ENCODE data around the gene TARP.
A peak's percentile ranks its signal among the peaks of the same experiment; 100 is the strongest.

TARP gene

DNA sequence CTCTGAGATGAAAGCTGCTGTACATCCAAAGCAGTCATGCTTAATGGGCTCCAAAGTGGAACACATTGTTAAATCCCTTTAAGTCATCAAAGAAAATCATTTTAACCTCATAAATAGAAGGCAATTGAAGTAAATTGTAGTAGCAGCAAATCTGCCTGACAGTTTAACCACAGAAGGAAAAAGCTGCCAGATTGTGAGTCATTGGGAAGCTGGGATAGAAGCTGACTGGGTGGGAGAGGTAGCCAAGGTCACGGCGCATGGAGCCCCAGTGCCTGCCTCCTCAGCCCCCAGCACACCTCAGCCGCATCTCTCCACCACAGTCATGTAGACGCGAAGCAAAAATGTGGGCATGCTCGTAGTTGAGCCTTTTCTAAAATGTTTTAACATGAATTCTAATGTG lies 44.0 kb downstream of the TARP start:
- no peak overlapping the region for H3K4me3 Mint-ChIP-seq
- no peak for DNase-seq
- no peaks in the 10 kb centered on the region for H3K9me3 Mint-ChIP-seq
- peaks cover 27% of the 10 kb centered on the region for H3K4me1 Mint-ChIP-seq (ENCODE audit: low read depth)
- H3K27ac Mint-ChIP-seq = no peak overlapping the region
- intact Hi-C loops (cut with micrococcal nuclease) = no loop called here
- no peaks in the 10 kb centered on the region for H3K27me3 Mint-ChIP-seq
- H3K36me3 Mint-ChIP-seq = peaks cover 17% of the 10 kb centered on the region
- ChIA-PET POLR2A (interaction anchor here (1.2 kb wide), 1 partner anchor 118 kb away, joined by 5 read pairs; no protein-coding TSS in a partner anchor), CTCF (interaction anchor here (1.0 to 2.8 kb wide), 4 partner anchors 12 to 139 kb away, joined by 3 to 19 read pairs (median 4); no protein-coding TSS in a partner anchor)

DNA sequence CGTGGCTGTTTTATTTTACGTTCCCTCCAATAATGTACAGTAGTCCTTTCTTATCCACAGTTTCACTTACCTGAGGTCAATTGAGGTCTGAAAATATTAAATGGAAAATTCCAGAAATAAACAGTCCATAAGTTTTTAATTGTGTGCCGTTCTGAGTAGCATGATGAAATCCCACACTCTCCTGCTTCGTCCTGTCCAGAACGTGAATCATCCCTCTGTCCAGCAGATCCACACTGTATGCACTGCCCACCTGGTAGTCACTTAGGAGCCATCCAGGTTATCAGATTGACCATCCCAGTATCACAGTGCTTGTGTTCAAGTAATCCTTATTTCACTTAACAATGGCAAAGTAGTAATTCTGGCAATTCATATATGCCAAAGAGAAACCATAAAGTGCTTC lies 49.0 kb downstream of the TARP start:
- H3K4me1 Mint-ChIP-seq (ENCODE audit: low read depth) = peaks cover 23% of the 10 kb centered on the region
- H3K27ac Mint-ChIP-seq = no peak overlapping the region
- no peak overlapping the region for H3K4me3 Mint-ChIP-seq
- H3K36me3 Mint-ChIP-seq = peaks cover 32% of the 10 kb centered on the region
- H3K9me3 Mint-ChIP-seq = no peaks in the 10 kb centered on the region
- no peaks in the 10 kb centered on the region for H3K27me3 Mint-ChIP-seq
- POLR2A ChIA-PET = no interaction called here
- DNase-seq = no peak
- intact Hi-C loops (cut with micrococcal nuclease) = no loop called here
- CTCF ChIA-PET = interaction anchor here (1.2 to 10.2 kb wide), 5 partner anchors 9 to 150 kb away, joined by 3 to 158 read pairs (median 27); no protein-coding TSS in a partner anchor

DNA sequence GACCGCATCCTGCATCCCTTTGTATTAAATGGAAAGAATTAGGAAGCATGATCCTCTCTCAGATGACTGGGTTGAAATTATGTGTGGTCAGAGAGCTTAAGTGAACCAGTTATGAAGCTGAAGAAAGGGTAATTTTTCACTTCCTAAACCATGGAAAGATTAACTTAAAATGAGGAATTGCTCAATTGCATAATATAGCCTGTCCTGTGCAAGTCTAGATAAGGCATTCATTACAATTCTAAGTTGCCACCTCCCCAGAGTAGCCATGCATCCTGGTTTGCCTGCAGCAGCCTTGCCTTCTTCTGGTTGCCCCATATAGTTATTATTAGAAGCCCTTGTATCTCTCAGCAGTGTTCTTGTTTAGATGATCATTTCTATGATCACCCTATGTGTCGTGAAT lies 50.1 kb downstream of the TARP start:
- ChIA-PET POLR2A (interaction anchor here (1.6 kb wide), 1 partner anchor 113 kb away, joined by 3 read pairs; no protein-coding TSS in a partner anchor), CTCF (interaction anchor here (0.6 to 10.2 kb wide), 21 partner anchors 8 to 306 kb away, joined by 3 to 233 read pairs (median 4); partner anchors contain the start of gene SFRP4)
- Mint-ChIP-seq H3K27me3 (no peaks in the 10 kb centered on the region), H3K27ac (no peak overlapping the region), H3K9me3 (no peaks in the 10 kb centered on the region), H3K36me3 (peaks cover 33% of the 10 kb centered on the region), H3K4me1 (ENCODE audit: low read depth) (peaks cover 24% of the 10 kb centered on the region), H3K4me3 (no peak overlapping the region)
- DNase-seq = no peak
- intact Hi-C loops (cut with micrococcal nuclease) = loop anchor here (2.0 kb wide), 2 partner anchors 45 to 307 kb away; partner anchors contain the start of genes SFRP4 and STARD3NL

DNA sequence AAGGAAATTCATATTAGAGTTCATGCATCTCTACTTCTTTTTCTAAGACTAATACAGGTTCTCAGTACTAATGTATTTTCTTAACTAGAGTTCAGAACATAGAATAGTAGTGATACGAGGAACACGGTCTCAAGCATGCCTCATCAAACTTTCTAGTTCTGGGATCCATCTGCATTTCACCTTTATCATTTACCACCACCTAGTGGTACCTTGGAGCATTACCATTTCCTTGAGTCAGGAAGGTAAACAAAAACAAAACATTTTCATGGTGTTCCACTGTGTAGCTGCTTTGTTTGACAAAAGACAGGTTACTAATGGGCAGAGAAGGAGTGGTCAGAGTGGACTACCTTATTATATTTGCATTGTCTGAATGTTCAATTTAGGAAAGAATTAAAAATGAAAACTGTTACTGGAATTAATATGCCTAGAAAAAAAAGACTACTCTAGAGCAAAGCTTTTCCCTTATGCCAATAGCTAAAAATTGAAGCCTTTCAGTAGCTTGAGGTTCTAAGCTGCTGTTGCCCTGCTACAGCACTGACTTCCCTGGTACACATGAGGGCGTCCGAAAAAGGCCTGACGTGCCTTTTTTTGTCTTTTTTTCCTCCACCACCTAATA lies 50.8 kb downstream of the TARP start:
- CTCF ChIA-PET = interaction anchor here (0.6 to 10.2 kb wide), 26 partner anchors 9 to 1835 kb away, joined by 3 to 233 read pairs (median 3); partner anchors contain the start of gene SFRP4
- H3K27me3 Mint-ChIP-seq = no peaks in the 10 kb centered on the region
- peaks cover 29% of the 10 kb centered on the region for H3K4me1 Mint-ChIP-seq (ENCODE audit: low read depth)
- POLR2A ChIA-PET = interaction anchor here (1.6 kb wide), 1 partner anchor 114 kb away, joined by 3 read pairs; no protein-coding TSS in a partner anchor
- H3K36me3 Mint-ChIP-seq = peaks cover 36% of the 10 kb centered on the region
- H3K27ac Mint-ChIP-seq = peak overlapping the region; percentile 31
- DNase-seq = no peak
- H3K4me3 Mint-ChIP-seq = no peak overlapping the region
- intact Hi-C loops (cut with micrococcal nuclease) = loop anchor here (1.0 to 2.0 kb wide), 3 partner anchors 44 to 306 kb away; partner anchors contain the start of genes SFRP4 and STARD3NL
- H3K9me3 Mint-ChIP-seq = no peaks in the 10 kb centered on the region

DNA sequence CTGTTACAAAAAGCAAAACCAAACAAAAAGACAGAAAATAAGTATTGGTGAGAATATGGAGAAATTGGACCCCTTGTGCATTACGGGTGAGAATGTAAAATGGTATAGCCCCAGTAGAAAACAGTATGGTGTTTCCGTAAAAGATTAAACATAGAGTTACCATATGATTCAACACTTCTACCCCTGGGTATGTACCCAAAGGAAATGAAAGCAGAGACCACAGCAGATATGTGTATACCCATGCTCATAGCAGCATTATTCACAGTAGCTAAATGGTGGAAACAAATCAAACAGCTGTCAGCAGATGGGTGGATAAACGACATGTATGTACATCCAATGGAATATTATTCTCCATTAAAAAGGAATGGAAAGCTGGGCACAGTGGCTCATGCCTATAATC lies 53.0 kb downstream of the TARP start:
- peak overlapping the region; percentile 2 for H3K27ac Mint-ChIP-seq

DNA sequence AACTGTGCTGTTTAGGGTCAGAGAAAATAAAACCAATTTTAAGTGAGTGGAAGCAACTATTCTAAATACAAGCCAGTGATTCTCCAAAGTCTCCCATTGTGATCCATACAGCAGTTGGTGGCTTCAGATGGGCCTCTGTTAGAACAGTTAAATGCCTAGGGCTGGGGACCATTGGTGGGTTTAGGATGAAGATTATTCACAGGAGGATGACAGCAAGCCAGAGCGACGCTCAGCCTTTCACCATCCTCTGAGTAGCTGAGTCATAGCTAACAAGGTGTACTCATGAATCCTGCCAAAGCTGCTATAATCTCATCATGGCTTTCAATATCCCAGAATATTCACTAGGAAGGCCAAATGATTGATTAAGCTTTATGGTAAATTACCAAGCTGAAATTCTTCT lies 55.8 kb downstream of the TARP start:
- no peaks in the 10 kb centered on the region for H3K27me3 Mint-ChIP-seq
- peaks cover 51% of the 10 kb centered on the region for H3K4me1 Mint-ChIP-seq (ENCODE audit: low read depth)
- H3K27ac Mint-ChIP-seq = peak overlapping the region; percentile 43
- intact Hi-C loops (cut with micrococcal nuclease) = loop anchor here (2.0 kb wide), 1 partner anchor 15 kb away; no protein-coding TSS in a partner anchor
- H3K9me3 Mint-ChIP-seq = no peaks in the 10 kb centered on the region
- peaks cover 30% of the 10 kb centered on the region for H3K36me3 Mint-ChIP-seq
- ChIA-PET POLR2A (interaction anchor here (1.0 kb wide), 1 partner anchor 118 kb away, joined by 3 read pairs; no protein-coding TSS in a partner anchor), CTCF (interaction anchor here (0.7 to 10.2 kb wide), 13 partner anchors 9 to 156 kb away, joined by 3 to 233 read pairs (median 28); no protein-coding TSS in a partner anchor)
- DNase-seq = no peak
- no peak overlapping the region for H3K4me3 Mint-ChIP-seq

More for the DNA sequence above, 53.0 kb downstream of the TARP start:
- Mint-ChIP-seq H3K27me3 (no peaks in the 10 kb centered on the region), H3K36me3 (peaks cover 34% of the 10 kb centered on the region), H3K9me3 (no peaks in the 10 kb centered on the region), H3K4me1 (ENCODE audit: low read depth) (peaks cover 50% of the 10 kb centered on the region), H3K4me3 (no peak overlapping the region)
- no peak for DNase-seq
- ChIA-PET POLR2A (interaction anchor here (0.5 kb wide), 1 partner anchor 273 kb away, joined by 5 read pairs; no protein-coding TSS in a partner anchor), CTCF (interaction anchor here (1.4 to 10.2 kb wide), 9 partner anchors 13 to 154 kb away, joined by 4 to 233 read pairs (median 10); no protein-coding TSS in a partner anchor)
- intact Hi-C loops (cut with micrococcal nuclease) = loop anchor here (1.0 kb wide), 1 partner anchor 13 kb away; no protein-coding TSS in a partner anchor

DNA sequence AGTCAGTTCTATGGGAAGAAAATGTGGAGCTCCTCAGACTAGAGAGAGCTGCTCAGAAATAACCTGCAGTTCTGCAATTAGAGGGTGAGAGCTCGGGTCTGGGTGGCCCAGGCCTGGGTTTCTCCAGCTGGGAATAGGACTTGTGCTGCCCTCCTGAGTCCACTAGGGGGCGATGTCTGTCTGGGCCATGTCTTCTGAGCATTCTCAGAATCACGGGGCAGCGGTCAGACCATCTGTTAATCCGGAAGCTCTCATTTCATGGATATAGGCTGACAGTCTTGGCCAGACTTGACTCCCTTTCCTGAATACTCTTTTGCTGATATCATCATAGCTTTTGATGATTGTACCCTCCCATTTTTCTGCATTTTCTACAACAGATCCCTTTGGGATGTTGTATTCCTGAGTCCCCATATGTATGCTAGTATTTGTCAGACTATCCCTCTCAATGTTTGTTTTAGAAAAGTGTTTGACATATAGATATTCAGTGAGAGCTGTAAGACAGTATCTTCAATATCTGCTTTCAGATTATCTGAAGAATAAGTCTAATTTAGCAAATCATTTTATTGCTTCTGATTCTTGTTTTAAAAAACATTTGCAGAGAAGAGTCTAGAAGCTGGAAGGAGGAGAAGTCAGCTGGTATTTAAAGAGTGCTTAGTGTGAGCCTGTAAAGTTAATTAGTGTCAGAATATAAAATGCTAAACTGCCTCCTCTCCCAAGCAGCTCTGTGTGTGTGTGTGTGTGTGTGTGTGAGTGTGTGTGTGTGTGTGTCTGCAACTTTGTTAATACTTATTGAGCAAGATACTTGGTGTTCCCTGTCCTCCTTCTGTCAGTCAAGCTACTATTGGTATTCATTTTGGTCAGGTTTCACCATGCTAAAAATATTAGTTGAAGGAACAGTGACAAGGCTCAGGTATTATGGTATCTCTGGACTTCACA lies 57.4 kb downstream of the TARP start:
- Mint-ChIP-seq H3K9me3 (no peaks in the 10 kb centered on the region), H3K27me3 (no peaks in the 10 kb centered on the region), H3K4me1 (ENCODE audit: low read depth) (peaks cover 43% of the 10 kb centered on the region), H3K36me3 (peaks cover 30% of the 10 kb centered on the region), H3K4me3 (no peak overlapping the region), H3K27ac (no peak overlapping the region)
- peak; percentile 85 for DNase-seq
- POLR2A ChIA-PET = interaction anchor here (0.9 to 1.4 kb wide), 6 partner anchors 9 to 151 kb away, joined by 3 to 5 read pairs (median 3); no protein-coding TSS in a partner anchor
- CTCF ChIA-PET = interaction anchor here (0.5 to 10.2 kb wide), 57 partner anchors 8 to 1351 kb away, joined by 3 to 233 read pairs (median 5); partner anchors contain the start of genes EPDR1, SFRP4, STARD3NL and YAE1
- intact Hi-C loops (cut with micrococcal nuclease) = loop anchor here (1.0 to 2.0 kb wide), 6 partner anchors 17 to 152 kb away; partner anchors contain the start of gene STARD3NL

DNA sequence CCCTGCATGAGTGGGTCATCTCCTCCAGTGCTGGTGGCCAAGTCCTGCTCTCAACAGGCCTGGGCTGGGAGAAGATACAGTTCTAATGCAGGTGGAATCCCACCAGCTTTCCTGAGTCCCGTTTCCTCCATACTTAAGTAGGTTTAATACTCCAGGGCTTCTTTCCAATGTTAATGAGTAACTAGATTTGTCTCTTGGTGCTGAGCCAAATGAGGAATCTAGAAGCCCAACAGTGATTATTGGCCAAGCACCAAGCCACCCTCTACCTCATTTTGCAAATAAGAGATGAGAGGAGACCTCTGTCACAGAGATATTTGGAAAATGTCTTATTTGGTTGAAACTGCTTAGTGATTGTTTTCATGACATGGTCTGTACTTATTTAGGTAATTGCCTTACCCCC lies 58.3 kb downstream of the TARP start:
- Mint-ChIP-seq H3K27ac (no peak overlapping the region), H3K4me3 (no peak overlapping the region), H3K27me3 (no peaks in the 10 kb centered on the region), H3K4me1 (ENCODE audit: low read depth) (peaks cover 37% of the 10 kb centered on the region), H3K36me3 (peaks cover 24% of the 10 kb centered on the region), H3K9me3 (no peaks in the 10 kb centered on the region)
- DNase-seq = no peak
- intact Hi-C loops (cut with micrococcal nuclease) = loop anchor here (1.0 kb wide), 5 partner anchors 37 to 153 kb away; partner anchors contain the start of gene STARD3NL
- ChIA-PET POLR2A (interaction anchor here (0.9 to 1.4 kb wide), 5 partner anchors 8 to 148 kb away, joined by 3 to 5 read pairs (median 3); no protein-coding TSS in a partner anchor), CTCF (interaction anchor here (0.5 to 10.2 kb wide), 54 partner anchors 8 to 1352 kb away, joined by 3 to 233 read pairs (median 5); partner anchors contain the start of genes EPDR1, SFRP4, STARD3NL and YAE1)

DNA sequence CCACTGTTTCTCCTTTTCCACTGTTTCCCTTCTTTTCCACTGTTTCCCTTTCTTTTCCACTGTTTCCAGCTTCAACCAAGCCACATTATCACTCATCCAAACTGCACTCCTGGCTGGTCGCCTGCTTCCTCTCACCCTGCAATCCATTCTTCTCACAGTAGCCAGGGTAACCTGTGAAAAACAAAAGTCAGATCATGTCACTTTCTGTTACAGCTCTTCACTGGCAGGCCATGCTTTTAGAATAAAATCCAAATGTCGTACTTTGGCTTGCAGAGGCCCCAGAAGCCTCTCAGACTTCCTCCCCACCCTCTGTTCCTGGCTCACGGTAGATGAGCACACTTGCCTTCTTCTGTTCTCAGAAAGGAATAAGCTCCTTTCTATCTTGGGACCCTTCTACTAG lies 61.5 kb downstream of the TARP start:
- Mint-ChIP-seq H3K4me3 (no peak overlapping the region), H3K36me3 (peaks cover 15% of the 10 kb centered on the region), H3K27ac (no peak overlapping the region), H3K9me3 (no peaks in the 10 kb centered on the region), H3K27me3 (no peaks in the 10 kb centered on the region), H3K4me1 (ENCODE audit: low read depth) (peaks cover 16% of the 10 kb centered on the region)
- ChIA-PET CTCF (interaction anchor here (1.0 to 2.0 kb wide), 5 partner anchors 10 to 162 kb away, joined by 3 to 6 read pairs (median 3); no protein-coding TSS in a partner anchor), POLR2A (no interaction called here)
- DNase-seq = no peak
- intact Hi-C loops (cut with micrococcal nuclease) = no loop called here

DNA sequence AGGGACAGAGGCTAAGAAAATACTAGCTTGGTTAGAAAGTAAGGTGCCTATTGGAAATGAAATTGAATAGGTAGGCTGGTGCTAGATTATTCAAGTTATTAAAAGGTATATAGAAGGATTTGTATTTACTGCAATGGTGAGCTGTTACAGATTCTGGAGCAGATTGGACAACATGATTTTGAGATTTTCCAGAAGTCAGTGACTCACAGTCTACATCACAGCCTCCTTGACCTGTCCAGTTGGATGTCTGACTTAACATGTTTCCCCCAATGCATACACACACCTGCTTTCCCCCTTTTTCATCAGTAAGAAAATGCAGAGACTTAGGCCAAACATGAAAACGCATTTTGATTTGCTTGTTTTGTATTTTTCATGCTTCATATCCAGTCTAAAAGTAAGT lies 62.0 kb downstream of the TARP start:
- POLR2A ChIA-PET = no interaction called here
- CTCF ChIA-PET = interaction anchor here (1.0 to 2.0 kb wide), 4 partner anchors 10 to 163 kb away, joined by 3 to 6 read pairs (median 3); no protein-coding TSS in a partner anchor
- Mint-ChIP-seq H3K4me3 (no peak overlapping the region), H3K9me3 (no peaks in the 10 kb centered on the region), H3K27ac (no peak overlapping the region), H3K36me3 (peaks cover 15% of the 10 kb centered on the region), H3K27me3 (no peaks in the 10 kb centered on the region), H3K4me1 (ENCODE audit: low read depth) (peaks cover 12% of the 10 kb centered on the region)
- DNase-seq = no peak
- intact Hi-C loops (cut with micrococcal nuclease) = no loop called here

Measured in activated CD4-positive, alpha-beta memory T cell treated with anti-CD3 and anti-CD28 coated beads for 36 hours (primary cell).